Glomerular visceral epithelial cell (primary cell): ENCODE results near the gene CES1.
"Not testable (repeated sequence)": the region's sequence is repeated elsewhere in the genome, so short reads cannot be mapped to it uniquely, and the experiment has no call there.

Source experiments
- DNase-seq: peaks from one replicate; pipeline ENCODE4 v3.0.0-alpha.2; 2016; ENCODE audit errors: extremely low spot score

CES1 gene

GRCh38 chr16:55830658-55831294, 2.1 kb downstream of the CES1 start:
- no peak for DNase-seq

- DNase-seq, result not testable (repeated sequence)
Measured at GRCh38 chr16:55829232-55829631, 3.7 kb downstream of the CES1 start.

- DNase-seq, result no peak
Measured at GRCh38 chr16:55828680-55829079, 4.2 kb downstream of the CES1 start.

- no peak for DNase-seq
Measured at GRCh38 chr16:55825115-55825728, 7.7 kb downstream of the CES1 start.

DNA sequence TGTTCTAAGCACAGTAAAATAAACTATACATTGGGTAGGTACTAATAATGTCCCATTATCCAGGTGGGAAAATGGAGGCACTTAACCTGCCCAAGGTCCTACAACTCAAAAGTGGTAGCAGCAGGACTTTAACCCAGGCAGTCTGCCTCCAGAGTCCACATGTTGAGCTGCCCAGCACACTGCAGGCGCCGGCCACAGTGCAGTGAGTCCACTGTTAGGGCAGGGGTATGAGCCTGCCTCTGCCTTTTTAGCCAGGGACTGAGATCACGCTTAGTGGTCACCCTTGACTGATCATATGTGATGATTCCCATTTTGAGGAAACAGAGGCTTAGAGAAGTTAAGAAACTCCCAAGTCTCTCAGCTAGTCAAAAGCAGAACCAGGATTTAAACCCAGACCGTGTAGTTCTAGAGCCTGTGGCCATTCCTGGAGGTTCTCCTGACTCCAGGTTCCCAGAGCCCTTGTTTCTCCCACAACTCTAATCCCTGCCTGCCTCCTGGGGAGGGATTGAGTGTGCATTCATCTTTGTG, 8.4 kb downstream of the CES1 start:
- DNase-seq, result no peak

- no peak for DNase-seq
Measured at GRCh38 chr16:55822280-55822810, 10.6 kb downstream of the CES1 start.

GRCh38 chr16:55821210-55821609, 11.7 kb downstream of the CES1 start:
- DNase-seq, result no peak

GRCh38 chr16:55820615-55821014, 12.3 kb downstream of the CES1 start:
- no peak for DNase-seq

GRCh38 chr16:55817236-55817912, 15.5 kb downstream of the CES1 start:
- no peak for DNase-seq

DNA sequence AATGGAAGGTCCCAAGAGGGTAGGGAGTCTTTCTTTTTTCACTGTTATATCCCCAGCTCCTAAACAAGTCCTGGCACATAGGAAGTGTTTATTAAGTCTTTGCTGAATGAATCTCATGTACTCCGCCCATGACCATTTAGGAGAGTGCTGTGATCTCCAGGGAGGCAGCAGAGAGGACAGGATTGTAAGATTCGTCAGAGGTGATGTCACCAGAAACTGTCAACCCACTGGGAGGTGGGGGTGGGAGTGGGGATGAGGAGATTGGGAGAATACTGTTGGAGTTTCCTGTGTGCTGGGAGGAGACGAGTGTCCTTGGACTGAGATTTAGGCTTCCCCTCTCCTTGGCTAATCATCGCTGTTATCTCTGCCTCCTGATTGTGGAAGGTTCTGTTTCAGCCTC, 16.7 kb downstream of the CES1 start:
- not testable (repeated sequence) for DNase-seq

GRCh38 chr16:55815320-55815719, 17.6 kb downstream of the CES1 start:
- no peak for DNase-seq

- DNase-seq, result not testable (repeated sequence)
Measured at GRCh38 chr16:55814174-55814573, 18.7 kb downstream of the CES1 start.

DNA sequence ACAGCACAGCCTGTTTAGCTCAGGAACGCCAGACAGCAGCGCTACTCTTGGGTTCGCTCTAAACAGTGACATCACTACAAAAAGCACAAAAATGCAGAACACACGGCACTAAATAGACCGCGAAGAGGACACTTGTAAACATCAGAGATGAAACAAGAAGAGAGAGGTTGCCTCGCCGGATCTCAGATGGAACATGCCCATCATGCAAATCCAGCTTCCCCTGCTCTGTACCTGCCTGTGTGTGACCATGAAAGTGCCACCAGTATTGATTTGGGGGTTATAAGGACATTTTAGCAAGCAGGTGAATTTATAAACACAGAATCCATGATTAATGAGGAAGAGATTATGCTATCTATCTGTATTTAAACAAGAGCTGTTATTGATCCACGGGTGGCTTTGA, 19.2 kb downstream of the CES1 start:
- DNase-seq, result not testable (repeated sequence)

DNA sequence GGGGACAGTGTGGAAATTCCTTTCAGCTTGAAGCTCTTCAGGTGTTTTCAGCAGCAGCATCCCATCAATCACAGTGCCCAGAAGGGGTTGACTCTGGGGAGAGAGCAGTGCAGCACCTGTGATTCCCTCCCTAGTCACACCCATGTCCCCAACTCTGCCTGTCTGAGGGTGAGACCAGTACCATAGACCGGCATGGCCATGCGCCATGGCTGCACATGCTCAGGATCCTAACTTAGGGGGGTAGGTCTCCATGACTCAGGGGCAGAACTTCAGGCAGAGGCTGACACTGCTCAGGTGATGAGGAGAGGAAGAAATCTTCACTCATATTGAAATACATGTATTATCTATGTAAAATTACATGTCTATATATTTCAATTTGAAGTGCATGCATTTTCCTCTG, 19.9 kb downstream of the CES1 start:
- DNase-seq, result no peak

DNA sequence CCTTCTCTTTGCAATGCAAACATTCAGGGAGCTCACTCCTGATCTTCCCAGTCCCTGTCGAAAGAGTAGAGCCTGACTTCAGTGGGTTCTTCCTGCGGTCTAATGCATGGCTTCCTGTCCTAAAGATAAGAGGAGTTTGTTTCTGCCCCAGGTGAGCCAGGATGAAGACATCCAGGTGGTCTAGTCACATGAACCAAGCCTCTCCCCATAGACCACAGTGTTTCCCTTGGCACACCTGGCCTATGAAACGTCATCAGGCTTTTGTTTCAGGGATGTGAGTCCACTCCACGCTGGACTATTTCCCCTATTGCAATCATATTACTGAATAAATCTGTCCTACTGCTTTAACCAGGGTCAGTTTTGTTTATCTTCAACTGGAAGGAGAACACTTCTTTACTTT, 21.1 kb downstream of the CES1 start:
- no peak for DNase-seq

DNA sequence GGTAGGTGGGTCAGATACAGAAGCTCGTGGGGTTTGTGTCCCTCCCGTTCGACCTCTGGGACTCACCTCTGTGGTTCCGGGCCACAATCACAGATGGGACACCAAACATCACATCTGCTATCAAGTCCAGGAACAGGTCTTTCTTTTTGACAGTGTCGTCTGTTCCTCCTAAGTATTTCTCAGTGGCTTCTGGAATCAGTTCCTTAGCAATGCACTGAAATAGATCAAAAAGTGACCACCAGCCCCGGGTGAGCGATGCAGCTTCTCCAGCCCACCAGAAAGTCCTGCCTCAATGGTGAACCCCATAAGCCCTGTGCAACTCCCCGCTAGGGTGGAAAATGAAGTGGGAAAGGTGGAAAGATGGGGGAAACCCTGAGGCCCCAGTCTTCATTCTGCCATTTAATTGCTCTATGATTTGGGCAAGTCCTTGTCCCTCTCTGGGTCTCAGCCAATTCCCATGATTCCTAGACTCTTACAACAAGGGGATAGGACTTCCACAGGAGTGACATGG, 22.4 kb downstream of the CES1 start:
- DNase-seq, result no peak

GRCh38 chr16:55809851-55810250, 23.0 kb downstream of the CES1 start:
- no peak for DNase-seq

GRCh38 chr16:55809386-55809785, 23.5 kb downstream of the CES1 start:
- no peak for DNase-seq

GRCh38 chr16:55808286-55808685, 24.6 kb downstream of the CES1 start:
- DNase-seq, result not testable (repeated sequence)

- not testable (repeated sequence) for DNase-seq
Measured at GRCh38 chr16:55805104-55805503, 27.8 kb downstream of the CES1 start.

- not testable (repeated sequence) for DNase-seq
Measured at GRCh38 chr16:55803681-55804080, 29.2 kb downstream of the CES1 start.

- not testable (repeated sequence) for DNase-seq
Measured at GRCh38 chr16:55792934-55793374, 39.9 kb downstream of the CES1 start.
